ENCODE data around the gene ZNF423.

GRCh38 chr16:49649013-49649765 is 206.7 kb downstream of the ZNF423 start:
- TF ChIP-seq POLR2A (IDR thresholded peaks at IDR 0.05) (no peak), CTCF (IDR thresholded peaks at IDR 0.05) (no peak)
